Panc1 (cell line): Measurements from ENCODE around the gene HSD17B7. TPM values are rescaled to one million over a fixed set of nuclear protein-coding genes. Genes with fewer than 3 reads are reported as not detected.

Source experiments
- ATAC-seq: fragments of 200-7000 bp; cut with Tn5 transposase; 2 replicates; pipeline ENCODE4 v1.9.1; 2020; ENCODE audit warnings: mild to moderate bottlenecking, moderate library complexity
- BruUV-seq: library from RNA; stranded (reverse); fragments of 400-500 nt; replicated peaks from 2 replicates; lab custom pipeline; 2021; lab: Mats Ljungman, UMichigan
- CTCF ChIA-PET: fragments of 300-600 bp; sonication (Branson Sonifier 250); formaldehyde crosslinking; loops from one replicate; lab custom pipeline; 2022; ENCODE audit warnings: antibody characterized with exemption; lab: Charles Lee
- POLR2A ChIA-PET: fragments of 300-600 bp; sonication (Branson Sonifier 250); formaldehyde crosslinking; loops from one replicate; lab custom pipeline; 2022; ENCODE audit warnings: antibody characterized with exemption; lab: Charles Lee
- DNase-seq: peaks from one replicate; pipeline ENCODE4 v3.0.0-alpha.2; 2010; ENCODE audit warnings: low read depth, low spot score
- H3K27ac ChIP-seq: 2 replicates; pipeline ENCODE4 v1.5.1; 2011; ENCODE audit warnings: mild to moderate bottlenecking, low read length, inconsistent platforms
- H3K27me3 ChIP-seq: fragments of 200-500 bp; sonication (Bioruptor generic); 2 replicates; pipeline ENCODE4 v1.6.0; 2014; ENCODE audit warnings: low read length, inconsistent platforms; ENCODE audit not compliant: control insufficient read depth, insufficient read depth
- H3K36me3 ChIP-seq: fragments of 200-500 bp; sonication (Bioruptor generic); 2 replicates; pipeline ENCODE4 v1.5.1; 2014; ENCODE audit warnings: inconsistent platforms, mild to moderate bottlenecking, low read length, moderate library complexity; ENCODE audit not compliant: control insufficient read depth, insufficient read depth
- H3K4me1 ChIP-seq: 2 replicates; pipeline ENCODE4 v1.5.1; 2011; ENCODE audit warnings: inconsistent platforms, mild to moderate bottlenecking, low read length, moderate library complexity; ENCODE audit not compliant: control insufficient read depth, insufficient read depth
- H3K4me3 ChIP-seq, 2 experiments: 2 replicates each; pipeline ENCODE4 v1.5.1; 2011 to 2012; ENCODE audit warnings: low read depth in 2 of 2, low read length in 2 of 2, mild to moderate bottlenecking in 2 of 2, inconsistent platforms in 1 of 2, moderate library complexity in 1 of 2
- H3K9me3 ChIP-seq: fragments of 200-500 bp; sonication (Bioruptor generic); 2 replicates; pipeline ENCODE4 v1.5.1; 2014; ENCODE audit warnings: low read depth, mild to moderate bottlenecking, inconsistent platforms, low read length, moderate library complexity; ENCODE audit not compliant: control insufficient read depth, insufficient read depth
- POLR2AphosphoS5 ChIP-seq: IDR thresholded peaks from 2 replicates; pipeline ENCODE4 v1.6.1; 2012; ENCODE audit warnings: mild to moderate bottlenecking, low read depth, low read length, moderate library complexity
- REST ChIP-seq, 2 experiments: IDR thresholded peaks; 2 replicates each; pipeline ENCODE4 v1.6.1; 2011 to 2012; ENCODE audit warnings: low read depth in 2 of 2, control low read depth in 1 of 2, low read length in 1 of 2, mild to moderate bottlenecking in 1 of 2, moderate library complexity in 1 of 2; ENCODE audit not compliant: insufficient read depth in 1 of 2
- SIN3A ChIP-seq: IDR thresholded peaks from 2 replicates; pipeline ENCODE4 v1.6.1; 2012; ENCODE audit warnings: low read depth, mild to moderate bottlenecking, low read length, moderate library complexity, borderline replicate concordance; ENCODE audit not compliant: insufficient read depth
- TCF7L2 ChIP-seq: IDR thresholded peaks from 2 replicates; pipeline ENCODE4 v1.6.1; 2011; ENCODE audit warnings: mild to moderate bottlenecking, low read depth, low read length, inconsistent platforms
- in situ Hi-C: cut with HindIII; loops from 2 replicates; pipeline ENCODE4 v1.10.0; 2016; ENCODE audit warnings: low sequenced_read_pairs, low pct_unique_long_range_greater_than_20kb
- intact Hi-C: fragments of 100-400 bp; cut with micrococcal nuclease; formaldehyde crosslinking; loops from one replicate; pipeline ENCODE4 v1.10.0; 2022; ENCODE audit not compliant: unreplicated experiment
- total RNA-seq: library from RNA; stranded (reverse); gene quantifications from one replicate; pipeline ENCODE4 v1.2.1, GENCODE V29; 2021; ENCODE audit not compliant: unreplicated experiment
- TF ChIP-seq, protein P1 (sequence below): fragments of 450-650 bp; IDR thresholded peaks from 2 replicates; pipeline ENCODE4 v1.5.1; 2017; ENCODE audit warnings: mild to moderate bottlenecking

Gene HSD17B7
- total RNA-seq, 1 experiment from 2014 or later = 24.6 TPM

DNA sequence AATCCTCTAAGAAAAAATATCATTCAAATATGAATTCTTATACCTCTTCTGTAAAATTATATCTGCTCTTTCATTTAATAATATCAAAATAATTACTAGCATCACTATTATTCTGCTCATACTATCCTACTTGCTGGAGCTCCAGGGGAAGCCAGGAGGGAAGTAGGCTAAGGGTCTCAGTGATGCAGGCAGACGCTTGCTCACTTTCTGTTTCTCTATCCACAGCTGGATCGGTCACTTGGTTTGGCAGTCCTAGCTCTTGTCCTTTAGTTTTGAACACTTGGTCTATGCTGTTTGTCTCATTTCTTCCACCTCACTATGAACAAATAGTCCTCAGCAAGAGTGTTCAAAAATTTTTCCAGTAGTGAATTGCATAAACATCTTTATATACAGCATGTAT, 59.2 kb downstream of the HSD17B7 start:
- Histone ChIP-seq H3K27ac (no peak overlapping the region), H3K36me3 (no peaks in the 10 kb centered on the region), H3K27me3 (no peaks in the 10 kb centered on the region; the same call in 1 of the 2 replicates), H3K9me3 (no peaks in the 10 kb centered on the region), H3K4me1 (no peaks in the 10 kb centered on the region; the same call in 1 of the 2 replicates), H3K4me3 (no peak overlapping the region)
- TF ChIP-seq, protein P1, sequence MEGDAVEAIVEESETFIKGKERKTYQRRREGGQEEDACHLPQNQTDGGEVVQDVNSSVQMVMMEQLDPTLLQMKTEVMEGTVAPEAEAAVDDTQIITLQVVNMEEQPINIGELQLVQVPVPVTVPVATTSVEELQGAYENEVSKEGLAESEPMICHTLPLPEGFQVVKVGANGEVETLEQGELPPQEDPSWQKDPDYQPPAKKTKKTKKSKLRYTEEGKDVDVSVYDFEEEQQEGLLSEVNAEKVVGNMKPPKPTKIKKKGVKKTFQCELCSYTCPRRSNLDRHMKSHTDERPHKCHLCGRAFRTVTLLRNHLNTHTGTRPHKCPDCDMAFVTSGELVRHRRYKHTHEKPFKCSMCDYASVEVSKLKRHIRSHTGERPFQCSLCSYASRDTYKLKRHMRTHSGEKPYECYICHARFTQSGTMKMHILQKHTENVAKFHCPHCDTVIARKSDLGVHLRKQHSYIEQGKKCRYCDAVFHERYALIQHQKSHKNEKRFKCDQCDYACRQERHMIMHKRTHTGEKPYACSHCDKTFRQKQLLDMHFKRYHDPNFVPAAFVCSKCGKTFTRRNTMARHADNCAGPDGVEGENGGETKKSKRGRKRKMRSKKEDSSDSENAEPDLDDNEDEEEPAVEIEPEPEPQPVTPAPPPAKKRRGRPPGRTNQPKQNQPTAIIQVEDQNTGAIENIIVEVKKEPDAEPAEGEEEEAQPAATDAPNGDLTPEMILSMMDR = no peak
- no peak for TF ChIP-seq TCF7L2
- no peak for TF ChIP-seq REST (IDR thresholded peaks at IDR 0.05; ENCODE audit: insufficient read depth in 1 of 2, low read depth in 2 of 2, low read length in 1 of 2)
- TF ChIP-seq SIN3A = no peak
- no peak for TF ChIP-seq POLR2AphosphoS5
- in situ Hi-C loops (no loop called here), intact Hi-C loops (loop anchor here (5.0 kb wide), 1 partner anchor 218 kb away; the partner anchor contains the start of gene RGS4)
- ChIA-PET CTCF (no interaction called here), POLR2A (no interaction called here)
- DNase-seq (no peak), ATAC-seq (no peak)
- no TSS peak for BruUV-seq

DNA sequence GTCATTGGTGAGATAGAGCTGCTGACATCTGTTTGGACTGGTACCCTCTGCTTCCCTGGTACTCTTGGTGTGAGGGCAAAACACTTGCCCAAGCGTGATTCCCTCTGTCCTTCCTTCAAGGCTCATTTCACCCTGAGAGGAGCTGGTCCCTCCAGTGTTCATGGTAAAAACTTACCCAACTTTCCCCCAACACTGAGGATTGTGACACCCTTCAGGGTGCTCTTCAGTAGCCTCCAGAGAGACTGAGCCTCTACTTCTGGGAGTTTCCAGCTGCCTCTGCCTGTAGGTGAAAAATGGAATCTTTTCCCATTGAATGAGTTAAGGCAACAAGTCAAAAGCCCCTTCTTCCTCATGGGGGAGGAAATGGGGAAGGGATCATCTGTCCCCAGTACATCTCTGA, 60.8 kb downstream of the HSD17B7 start:
- no peak for TF ChIP-seq TCF7L2
- TF ChIP-seq SIN3A = no peak
- no peak for TF ChIP-seq REST (IDR thresholded peaks at IDR 0.05; ENCODE audit: insufficient read depth in 1 of 2, low read depth in 2 of 2, low read length in 1 of 2)
- no peak for TF ChIP-seq POLR2AphosphoS5
- TF ChIP-seq, protein P1 = no peak
- no peaks in the 10 kb centered on the region; the same call in 1 of the 2 replicates for H3K4me1 ChIP-seq
- H3K4me3 ChIP-seq = no peak overlapping the region
- ATAC-seq (no peak), DNase-seq (no peak)
- no peaks in the 10 kb centered on the region for H3K9me3 ChIP-seq
- in situ Hi-C loops (no loop called here), intact Hi-C loops (no loop called here)
- no peaks in the 10 kb centered on the region; the same call in 1 of the 2 replicates for H3K27me3 ChIP-seq
- POLR2A ChIA-PET = no interaction called here
- H3K36me3 ChIP-seq = no peaks in the 10 kb centered on the region
- BruUV-seq = no TSS peak
- no peak overlapping the region for H3K27ac ChIP-seq
- CTCF ChIA-PET = no interaction called here
